Kidney (tissue), 14 donors: ENCODE results near the gene NAB2. TPM values are rescaled to one million over a fixed set of nuclear protein-coding genes. Genes with fewer than 3 reads are reported as not detected.

Experiments
- DNase-seq, 5 donors: peaks; one replicate each; pipeline ENCODE4 v3.0.0-alpha.2; 2013 to 2020
- FAIRE-seq: peaks from 2 replicates; lab custom pipeline; 2012; peaks lifted over from hg19 to GRCh38; lab: Jason Lieb, UNC
- H3K27ac ChIP-seq, 2 donors: one replicate each; pipeline ENCODE4 v1.7.0; 2013; ENCODE audit warnings: low read depth in 2 of 2, low read length in 2 of 2, inconsistent platforms in 1 of 2
- H3K27me3 ChIP-seq: one replicate; pipeline ENCODE4 v1.7.1; 2013; ENCODE audit warnings: low read length, inconsistent platforms; ENCODE audit not compliant: control insufficient read depth, insufficient read depth
- H3K36me3 ChIP-seq, 3 donors: one replicate each; pipeline versions ENCODE4 v1.7.0 to v1.7.1; 2013; ENCODE audit warnings: low read length in 3 of 3, control low read depth in 1 of 3, inconsistent platforms in 1 of 3; ENCODE audit not compliant: insufficient read depth in 3 of 3, control insufficient read depth in 2 of 3
- H3K4me1 ChIP-seq, 3 donors: one replicate each; pipeline versions ENCODE4 v1.7.0 to v1.7.1; 2013; ENCODE audit warnings: low read length in 3 of 3, inconsistent platforms in 1 of 3, low read depth in 1 of 3; ENCODE audit not compliant: control insufficient read depth in 2 of 3, insufficient read depth in 2 of 3
- H3K4me3 ChIP-seq, 3 donors: one replicate each; pipeline versions ENCODE4 v1.7.0 to v1.8.1; 2013; ENCODE audit warnings: low read length in 3 of 3, control low read depth in 1 of 3, inconsistent platforms in 1 of 3
- H3K9ac ChIP-seq, 3 donors: one replicate each; pipeline versions ENCODE4 v1.7.0 to v1.7.1; 2013; ENCODE audit warnings: low read length in 3 of 3, control low read depth in 1 of 3, inconsistent platforms in 1 of 3
- H3K9me3 ChIP-seq, 3 donors: one replicate each; pipeline versions ENCODE4 v1.7.0 to v1.7.1; 2013; ENCODE audit warnings: low read length in 3 of 3, control low read depth in 1 of 3, inconsistent platforms in 1 of 3; ENCODE audit not compliant: control insufficient read depth in 2 of 3, insufficient read depth in 1 of 3
- intact Hi-C: fragments of 100-400 bp; cut with DNase I; formaldehyde crosslinking; loops from one replicate; pipeline ENCODE4 v1.11.1; 2022
- polyA plus RNA-seq: library from polyadenylated mRNA; stranded (reverse); fragments of 350-450 nt; fragmentation: Illumina TruSeq; extraction: RNeasy Lipid Tissue Mini Kit (QIAGEN cat#74804); gene quantifications from one replicate; pipeline ENCODE4 v1.2.3, GENCODE V29; 2014; ENCODE audit warnings: low read depth, low replicate concordance; ENCODE audit not compliant: insufficient read depth
- total RNA-seq: library from RNA; stranded (reverse); fragmentation: NEBNext Ultra II Directional; extraction: Animal tissue kit (Norgen Biotek cat#: 25700); gene quantifications from one replicate; pipeline ENCODE4 v1.2.1, GENCODE V29; 2021
- TF ChIP-seq, protein P1 (sequence below): IDR thresholded peaks from 3 replicates; pipeline ENCODE4 v1.5.1; 2012; ENCODE audit warnings: mild to moderate bottlenecking, moderate library complexity, borderline replicate concordance; ENCODE audit not compliant: insufficient read depth; ENCODE audit errors: extremely low read depth
- donor health status: control.
- donor health status: control.
- donor health status: control.
- donor health status: control.
- donor health status: control.
- donor health status: DM: yes; HTN: yes; CAD: no.
- donor health status: Normal renal cell carcinoma (clear cell type).

NAB2 gene
- total and polyA plus RNA-seq, 2 donors from 2014 or later: 13.9 to 28.0 TPM

DNA sequence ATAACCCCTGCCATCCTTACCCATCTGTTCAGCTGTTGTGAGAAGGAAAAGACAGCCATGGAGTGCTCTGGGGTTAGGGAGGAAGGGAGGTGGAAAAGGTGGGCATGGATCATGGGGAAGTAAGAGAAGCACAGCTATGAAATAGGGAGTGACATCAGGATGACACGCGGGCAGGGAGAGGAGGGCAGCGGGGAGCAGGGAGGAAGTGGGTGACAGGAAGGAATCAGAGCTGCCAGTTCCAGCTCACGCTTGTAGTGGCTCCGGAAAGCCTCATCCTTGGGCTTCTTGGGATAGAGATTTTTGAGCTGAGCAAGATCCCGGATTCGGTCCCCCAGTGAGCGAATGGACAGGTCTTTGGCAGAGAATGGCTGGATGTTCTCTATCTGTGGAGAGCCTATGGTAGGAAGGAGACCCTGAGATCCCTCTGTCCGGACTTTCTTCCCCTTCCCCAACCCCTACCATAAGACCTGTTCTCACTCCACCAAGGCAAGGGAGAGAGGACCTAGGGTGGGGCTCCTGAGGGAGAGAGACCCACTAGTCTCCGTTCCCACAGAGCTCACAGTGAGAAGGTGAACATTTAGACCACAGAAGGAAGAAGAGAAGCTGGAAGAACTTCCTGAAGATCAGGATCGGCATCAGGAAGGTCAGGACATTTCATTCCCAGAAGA lies 10.3 kb downstream of the NAB2 start:
- Histone ChIP-seq H3K4me3 (no peak overlapping the region), H3K9ac (no peak overlapping the region), H3K27ac (no peak overlapping the region), H3K4me1 (peaks cover 0 to 12% (median 0%) of the 10 kb centered on the region in 3 donors), H3K27me3 (no peaks in the 10 kb centered on the region), H3K9me3 (no peaks in the 10 kb centered on the region), H3K36me3 (peaks cover 2 to 53% (median 15%) of the 10 kb centered on the region in 3 donors)
- FAIRE-seq (no peak), DNase-seq (no peak)
- TF ChIP-seq, protein P1, sequence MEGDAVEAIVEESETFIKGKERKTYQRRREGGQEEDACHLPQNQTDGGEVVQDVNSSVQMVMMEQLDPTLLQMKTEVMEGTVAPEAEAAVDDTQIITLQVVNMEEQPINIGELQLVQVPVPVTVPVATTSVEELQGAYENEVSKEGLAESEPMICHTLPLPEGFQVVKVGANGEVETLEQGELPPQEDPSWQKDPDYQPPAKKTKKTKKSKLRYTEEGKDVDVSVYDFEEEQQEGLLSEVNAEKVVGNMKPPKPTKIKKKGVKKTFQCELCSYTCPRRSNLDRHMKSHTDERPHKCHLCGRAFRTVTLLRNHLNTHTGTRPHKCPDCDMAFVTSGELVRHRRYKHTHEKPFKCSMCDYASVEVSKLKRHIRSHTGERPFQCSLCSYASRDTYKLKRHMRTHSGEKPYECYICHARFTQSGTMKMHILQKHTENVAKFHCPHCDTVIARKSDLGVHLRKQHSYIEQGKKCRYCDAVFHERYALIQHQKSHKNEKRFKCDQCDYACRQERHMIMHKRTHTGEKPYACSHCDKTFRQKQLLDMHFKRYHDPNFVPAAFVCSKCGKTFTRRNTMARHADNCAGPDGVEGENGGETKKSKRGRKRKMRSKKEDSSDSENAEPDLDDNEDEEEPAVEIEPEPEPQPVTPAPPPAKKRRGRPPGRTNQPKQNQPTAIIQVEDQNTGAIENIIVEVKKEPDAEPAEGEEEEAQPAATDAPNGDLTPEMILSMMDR: no peak
- intact Hi-C loops: no loop called here

GRCh38 chr12:57099766-57100165 lies 10.9 kb downstream of the NAB2 start:
- Histone ChIP-seq H3K9ac (no peak overlapping the region), H3K27me3 (no peaks in the 10 kb centered on the region), H3K4me3 (no peak overlapping the region), H3K9me3 (no peaks in the 10 kb centered on the region), H3K4me1 (peaks cover 0 to 8% (median 0%) of the 10 kb centered on the region in 3 donors), H3K27ac (no peak overlapping the region), H3K36me3 (peaks cover 2 to 54% (median 18%) of the 10 kb centered on the region in 3 donors)
- FAIRE-seq: no peak
- TF ChIP-seq, protein P1: no peak
- peak in 1 of 5 donors; percentile 45 for DNase-seq
- intact Hi-C loops: no loop called here

DNA sequence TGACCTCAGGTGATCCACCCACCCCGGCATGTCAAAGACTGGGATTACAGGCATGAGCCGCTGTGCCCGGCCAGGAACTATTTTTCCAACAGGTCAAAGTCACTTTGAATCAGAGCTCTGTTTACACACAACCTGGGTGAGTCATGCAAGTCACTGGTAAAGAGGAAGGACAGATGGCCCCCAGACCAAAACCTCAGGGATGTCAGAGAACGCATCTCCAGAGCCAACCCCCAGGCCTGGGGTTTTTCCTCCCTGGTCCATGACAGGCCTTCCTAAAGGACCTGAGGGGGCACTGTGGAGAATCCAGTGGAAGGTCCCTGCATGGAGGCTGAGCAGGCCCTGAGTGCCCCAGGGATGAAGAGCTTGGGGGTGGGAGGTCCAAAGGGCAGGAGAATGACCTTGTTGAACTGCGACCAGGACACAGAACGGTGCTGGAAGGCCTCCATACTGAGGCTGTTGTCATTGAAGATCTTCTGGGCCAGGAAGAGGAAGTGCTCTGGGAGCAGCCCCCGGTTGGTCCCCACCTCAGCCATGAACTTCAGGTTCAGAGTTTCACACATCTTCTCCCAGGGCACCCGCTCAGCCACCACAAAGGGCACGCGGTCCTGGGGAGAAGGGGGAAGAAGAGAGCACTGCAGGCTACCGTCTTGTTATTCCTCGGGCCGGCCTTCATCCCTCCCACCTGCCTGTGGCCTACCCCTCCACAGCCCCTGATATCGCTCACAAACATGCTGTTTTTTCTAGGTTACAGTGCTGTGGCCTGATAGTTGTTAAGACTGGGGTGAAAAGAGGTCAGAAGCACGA lies 13.2 kb downstream of the NAB2 start:
- Histone ChIP-seq H3K9me3 (no peaks in the 10 kb centered on the region), H3K4me1 (peaks cover 0 to 4% (median 0%) of the 10 kb centered on the region in 3 donors), H3K27me3 (no peaks in the 10 kb centered on the region), H3K9ac (no peak overlapping the region), H3K27ac (peak overlapping the region; percentile 41 to 45), H3K36me3 (peaks cover 2 to 55% (median 31%) of the 10 kb centered on the region in 3 donors), H3K4me3 (no peak overlapping the region)
- TF ChIP-seq, protein P1: no peak
- intact Hi-C loops: no loop called here
- no peak for FAIRE-seq
- no peak for DNase-seq
